Caco-2 (cell line): Measurements from ENCODE around the gene PCDHGC4. TPM values are rescaled to one million over a fixed set of nuclear protein-coding genes. Genes with fewer than 3 reads are reported as not detected.

Experiments
- BruUV-seq: library from RNA; stranded (reverse); fragments of 400-500 nt; replicated peaks from 2 replicates; lab custom pipeline; 2021; lab: Mats Ljungman, UMichigan
- CTCF ChIA-PET: fragments of 300-600 bp; sonication (Branson Sonifier 250); formaldehyde crosslinking; loops from one replicate; lab custom pipeline; 2022; ENCODE audit warnings: antibody characterized with exemption; lab: Charles Lee
- POLR2A ChIA-PET: fragments of 300-600 bp; sonication (Branson Sonifier 250); formaldehyde crosslinking; loops from one replicate; lab custom pipeline; 2022; ENCODE audit warnings: antibody characterized with exemption; lab: Charles Lee
- DNase-seq, 2 experiments: peaks; one replicate each; pipeline versions ENCODE4 v3.0.0 to v3.0.0-alpha.2; 2020 to 2022
- H3K27me3 ChIP-seq: replicated peaks from 2 replicates; pipeline ENCODE4 v1.6.0; 2011; ENCODE audit warnings: low read length; ENCODE audit not compliant: control insufficient read depth, insufficient read depth
- H3K36me3 ChIP-seq: 2 replicates; pipeline ENCODE4 v1.5.1; 2011; ENCODE audit warnings: low read length; ENCODE audit not compliant: control insufficient read depth, insufficient read depth
- H3K4me1 ChIP-seq: fragments of 250-450 bp; sonication (Bioruptor Pico); 2 replicates; pipeline ENCODE4 v1.5.1; 2020; ENCODE audit warnings: mild to moderate bottlenecking
- H3K4me3 ChIP-seq: 2 replicates; pipeline ENCODE4 v1.5.1; 2011; ENCODE audit warnings: low read depth, mild to moderate bottlenecking, control low read depth, low read length
- H3K9me3 ChIP-seq: fragments of 250-450 bp; sonication (Bioruptor Pico); 2 replicates; pipeline ENCODE4 v1.5.1; 2020; ENCODE audit warnings: mild to moderate bottlenecking, moderate library complexity
- H3K27ac Mint-ChIP-seq: one replicate; pipeline ENCODE4 v1.8.0; 2022; ENCODE audit warnings: mixed read lengths; ENCODE audit not compliant: unreplicated experiment
- H3K27me3 Mint-ChIP-seq: one replicate; pipeline ENCODE4 v1.8.0; 2022; ENCODE audit warnings: mixed read lengths; ENCODE audit not compliant: insufficient read depth, unreplicated experiment
- H3K36me3 Mint-ChIP-seq: one replicate; pipeline ENCODE4 v1.8.0; 2022; ENCODE audit warnings: mild to moderate bottlenecking, mixed read lengths; ENCODE audit not compliant: insufficient read depth, unreplicated experiment
- H3K4me1 Mint-ChIP-seq: one replicate; pipeline ENCODE4 v1.8.0; 2022; ENCODE audit warnings: low read depth, mixed read lengths; ENCODE audit not compliant: unreplicated experiment
- H3K4me3 Mint-ChIP-seq: one replicate; pipeline ENCODE4 v1.8.0; 2022; ENCODE audit warnings: mild to moderate bottlenecking, moderate library complexity, mixed read lengths; ENCODE audit not compliant: unreplicated experiment
- H3K9me3 Mint-ChIP-seq: one replicate; pipeline ENCODE4 v1.8.0; 2022; ENCODE audit warnings: mixed read lengths; ENCODE audit not compliant: unreplicated experiment
- intact Hi-C: fragments of 100-400 bp; cut with micrococcal nuclease; formaldehyde crosslinking; loops from one replicate; pipeline ENCODE4 v1.10.0; 2022; ENCODE audit not compliant: unreplicated experiment
- total RNA-seq: library from RNA; stranded (reverse); gene quantifications from 2 replicates; pipeline ENCODE4 v1.2.3, GENCODE V29; 2022
- TF ChIP-seq, protein P1 (sequence below), 2 experiments: fragments of 200-600 bp in 1 of 2; IDR thresholded peaks; 1 replicate in 1 of 2; 2 replicates in 1 of 2; pipeline versions ENCODE4 v1.5.1 to v1.8.0; 2011 to 2022; ENCODE audit warnings: antibody characterized with exemption in 1 of 2, control low read depth in 1 of 2, inconsistent platforms in 1 of 2, low read depth in 1 of 2, low read length in 1 of 2, mild to moderate bottlenecking in 1 of 2, moderate library complexity in 1 of 2; ENCODE audit not compliant: insufficient read depth in 1 of 2, severe bottlenecking in 1 of 2, unreplicated experiment in 1 of 2

The PCDHGC4 gene
- total RNA-seq, 1 experiment from 2014 or later = 0.39 TPM

DNA sequence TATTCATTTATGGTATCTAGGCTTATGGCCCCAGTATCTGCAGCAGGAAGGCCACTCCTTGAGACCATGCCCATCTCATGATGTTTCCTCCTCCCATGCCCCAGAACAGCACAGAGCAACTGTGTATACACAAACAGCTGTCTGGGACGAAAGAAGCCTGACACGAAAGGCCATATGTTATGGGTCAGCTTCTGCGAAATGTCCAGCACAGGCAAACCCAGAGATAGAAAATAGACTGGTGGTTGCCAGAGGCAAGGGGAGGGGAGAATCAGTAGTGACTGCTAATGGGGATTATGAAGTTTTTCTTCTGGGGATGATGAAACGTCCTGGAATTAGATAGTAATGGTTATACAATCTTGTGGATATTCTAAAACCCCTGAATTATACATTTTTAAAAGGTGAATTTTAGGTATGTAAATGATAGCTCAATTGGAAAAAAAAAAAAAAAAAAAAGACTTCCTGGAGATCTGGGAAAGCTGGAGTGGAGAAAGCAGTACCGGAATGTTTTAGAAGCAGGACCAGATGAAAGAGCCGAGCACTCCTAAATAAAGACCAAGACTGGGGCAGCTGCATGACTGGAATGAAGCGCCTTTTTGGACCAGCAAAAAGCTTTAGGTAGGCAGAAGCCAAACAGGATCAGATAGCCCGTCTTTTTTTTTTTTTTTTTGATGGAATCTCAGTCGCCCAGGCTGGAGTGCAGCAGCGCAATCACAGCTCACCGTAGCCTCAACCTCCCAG, 33.2 kb downstream of the PCDHGC4 start:
- no peak overlapping the region for H3K4me3 ChIP-seq
- Mint-ChIP-seq H3K36me3 (peaks cover 94% of the 10 kb centered on the region), H3K9me3 (no peaks in the 10 kb centered on the region), H3K4me1 (no peaks in the 10 kb centered on the region), H3K27ac (no peak overlapping the region), H3K4me3 (no peak overlapping the region), H3K27me3 (no peaks in the 10 kb centered on the region)
- no peaks in the 10 kb centered on the region for H3K36me3 ChIP-seq
- intact Hi-C loops = no loop called here
- H3K9me3 ChIP-seq = no peaks in the 10 kb centered on the region
- ChIA-PET CTCF (interaction anchor here (0.6 kb wide), 2 partner anchors 39 to 171 kb away, joined by 4 to 5 read pairs; no protein-coding TSS in a partner anchor), POLR2A (no interaction called here)
- no peaks in the 10 kb centered on the region for H3K27me3 ChIP-seq
- TF ChIP-seq, protein P1, sequence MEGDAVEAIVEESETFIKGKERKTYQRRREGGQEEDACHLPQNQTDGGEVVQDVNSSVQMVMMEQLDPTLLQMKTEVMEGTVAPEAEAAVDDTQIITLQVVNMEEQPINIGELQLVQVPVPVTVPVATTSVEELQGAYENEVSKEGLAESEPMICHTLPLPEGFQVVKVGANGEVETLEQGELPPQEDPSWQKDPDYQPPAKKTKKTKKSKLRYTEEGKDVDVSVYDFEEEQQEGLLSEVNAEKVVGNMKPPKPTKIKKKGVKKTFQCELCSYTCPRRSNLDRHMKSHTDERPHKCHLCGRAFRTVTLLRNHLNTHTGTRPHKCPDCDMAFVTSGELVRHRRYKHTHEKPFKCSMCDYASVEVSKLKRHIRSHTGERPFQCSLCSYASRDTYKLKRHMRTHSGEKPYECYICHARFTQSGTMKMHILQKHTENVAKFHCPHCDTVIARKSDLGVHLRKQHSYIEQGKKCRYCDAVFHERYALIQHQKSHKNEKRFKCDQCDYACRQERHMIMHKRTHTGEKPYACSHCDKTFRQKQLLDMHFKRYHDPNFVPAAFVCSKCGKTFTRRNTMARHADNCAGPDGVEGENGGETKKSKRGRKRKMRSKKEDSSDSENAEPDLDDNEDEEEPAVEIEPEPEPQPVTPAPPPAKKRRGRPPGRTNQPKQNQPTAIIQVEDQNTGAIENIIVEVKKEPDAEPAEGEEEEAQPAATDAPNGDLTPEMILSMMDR (IDR thresholded peaks at IDR 0.05; ENCODE audit: insufficient read depth in 1 of 2, low read depth in 1 of 2, low read length in 1 of 2, severe bottlenecking in 1 of 2, unreplicated experiment in 1 of 2) = no peak
- no peaks in the 10 kb centered on the region for H3K4me1 ChIP-seq
- no peak for DNase-seq
- no TSS peak for BruUV-seq

- Mint-ChIP-seq H3K4me3 (no peak overlapping the region), H3K36me3 (peaks cover 89% of the 10 kb centered on the region), H3K27ac (no peak overlapping the region), H3K27me3 (no peaks in the 10 kb centered on the region), H3K9me3 (no peaks in the 10 kb centered on the region), H3K4me1 (no peaks in the 10 kb centered on the region)
- H3K4me3 ChIP-seq = no peak overlapping the region
- no peaks in the 10 kb centered on the region for H3K36me3 ChIP-seq
- ChIA-PET CTCF (no interaction called here), POLR2A (no interaction called here)
- DNase-seq = no peak
- no peaks in the 10 kb centered on the region for H3K27me3 ChIP-seq
- H3K9me3 ChIP-seq = no peaks in the 10 kb centered on the region
- no peaks in the 10 kb centered on the region for H3K4me1 ChIP-seq
- intact Hi-C loops = no loop called here
- BruUV-seq = no TSS peak
- TF ChIP-seq, protein P1 (IDR thresholded peaks at IDR 0.05; ENCODE audit: insufficient read depth in 1 of 2, low read depth in 1 of 2, low read length in 1 of 2, severe bottlenecking in 1 of 2, unreplicated experiment in 1 of 2) = no peak
Measured at GRCh38 chr5:141518618-141519015, 33.8 kb downstream of the PCDHGC4 start.

DNA sequence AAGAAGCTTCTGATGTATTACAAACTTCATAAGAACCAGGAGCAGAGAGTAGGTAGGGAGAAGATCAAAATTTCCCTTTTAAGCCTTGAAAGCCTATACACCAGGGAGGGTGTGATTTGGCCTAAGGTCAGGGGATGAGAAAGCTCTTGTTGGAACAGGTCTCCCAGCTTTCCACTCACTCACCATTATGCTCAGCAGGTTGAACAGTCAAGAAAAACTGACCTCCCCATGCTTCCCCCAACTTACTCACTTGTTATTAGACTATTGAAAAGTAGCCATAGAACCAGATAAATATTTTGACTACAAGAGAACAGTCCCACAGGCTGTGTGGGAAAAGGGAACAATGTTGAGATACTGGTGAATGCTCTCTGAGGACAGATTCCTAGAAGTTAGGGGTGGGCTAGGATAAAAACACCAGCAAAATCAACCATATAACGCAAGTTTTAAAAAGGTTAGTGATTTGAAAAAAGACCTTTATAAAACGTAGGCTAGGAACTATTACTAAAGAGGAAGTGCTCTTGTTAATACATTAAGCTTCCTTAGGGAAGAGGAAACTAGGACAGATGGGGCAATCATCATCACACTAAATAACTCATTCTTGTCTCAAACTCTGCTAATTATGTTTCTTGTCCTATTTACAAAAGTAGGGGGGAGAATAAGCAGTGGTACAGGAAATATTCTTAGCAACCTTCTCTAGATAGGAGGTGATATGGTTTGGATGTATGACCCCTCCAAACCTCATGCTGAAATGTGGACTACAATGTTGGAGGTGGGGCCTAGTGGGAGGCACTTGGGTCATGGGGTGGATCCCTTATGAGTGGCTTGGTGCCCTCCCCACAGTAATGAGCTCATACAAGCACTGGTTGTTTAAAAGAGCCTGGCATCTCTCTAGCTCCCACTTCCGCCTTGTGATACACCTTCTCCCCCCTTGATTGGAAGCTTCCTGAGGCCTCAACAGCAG, 35.1 kb downstream of the PCDHGC4 start:
- no TSS peak for BruUV-seq
- Mint-ChIP-seq H3K9me3 (no peaks in the 10 kb centered on the region), H3K27ac (no peak overlapping the region), H3K36me3 (peaks cover 76% of the 10 kb centered on the region), H3K4me1 (peaks cover under 1% of the 10 kb centered on the region), H3K27me3 (no peaks in the 10 kb centered on the region), H3K4me3 (no peak overlapping the region)
- no peak overlapping the region for H3K4me3 ChIP-seq
- TF ChIP-seq, protein P1 (IDR thresholded peaks at IDR 0.05; ENCODE audit: insufficient read depth in 1 of 2, low read depth in 1 of 2, low read length in 1 of 2, severe bottlenecking in 1 of 2, unreplicated experiment in 1 of 2) = no peak
- H3K36me3 ChIP-seq = peaks cover 2% of the 10 kb centered on the region; the same call in 1 of the 2 replicates
- H3K9me3 ChIP-seq = no peaks in the 10 kb centered on the region
- ChIA-PET POLR2A (no interaction called here), CTCF (no interaction called here)
- intact Hi-C loops = no loop called here
- H3K4me1 ChIP-seq = peaks cover 6% of the 10 kb centered on the region
- no peak for DNase-seq
- no peaks in the 10 kb centered on the region for H3K27me3 ChIP-seq
